ENCODE measurements around the gene CSNK1G1.

GRCh38 chr15:64144565-64145281 is 211.2 kb downstream of the CSNK1G1 start:
- TF ChIP-seq CTCF (IDR thresholded peaks at IDR 0.05) (no peak), ZFX (IDR thresholded peaks at IDR 0.05; ENCODE audit: borderline replicate concordance) (no peak)
